ENCODE results near the gene PARN. TPM values are rescaled to one million over a fixed set of nuclear protein-coding genes. Genes with fewer than 3 reads are reported as not detected.

Gene PARN
- total RNA-seq, 1 experiment from 2014 or later, result 30.7 TPM

DNA sequence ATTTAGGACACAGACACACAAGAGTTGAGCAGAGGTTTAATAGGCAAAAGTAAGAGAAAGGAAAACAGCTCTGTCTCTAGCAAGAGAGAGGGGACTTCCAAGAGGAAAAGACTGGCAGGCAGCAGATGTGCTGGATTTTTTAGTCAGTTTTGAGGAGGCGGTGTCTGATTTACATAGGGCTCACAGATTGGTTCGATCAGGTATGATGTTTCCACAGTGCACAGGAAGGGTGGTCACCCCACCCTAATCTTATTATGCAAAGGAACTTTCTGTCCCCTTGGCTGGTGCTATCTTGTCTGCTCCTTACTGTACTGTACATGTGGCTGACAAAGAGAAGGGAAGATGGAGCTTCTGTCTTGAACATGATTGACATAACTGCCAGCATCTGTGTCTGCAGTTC lies 28.0 kb upstream of the PARN start:
- Mint-ChIP-seq H3K4me3 (ENCODE audit: unreplicated experiment) (no peak overlapping the region), H3K36me3 (ENCODE audit: insufficient read depth, unreplicated experiment) (peaks cover 48% of the 10 kb centered on the region), H3K9me3 (ENCODE audit: unreplicated experiment) (no peaks in the 10 kb centered on the region), H3K27me3 (ENCODE audit: insufficient read depth, unreplicated experiment) (no peaks in the 10 kb centered on the region), H3K4me1 (ENCODE audit: low read depth, unreplicated experiment) (no peaks in the 10 kb centered on the region), H3K27ac (ENCODE audit: unreplicated experiment) (no peak overlapping the region)
- TF ChIP-seq, protein P1, sequence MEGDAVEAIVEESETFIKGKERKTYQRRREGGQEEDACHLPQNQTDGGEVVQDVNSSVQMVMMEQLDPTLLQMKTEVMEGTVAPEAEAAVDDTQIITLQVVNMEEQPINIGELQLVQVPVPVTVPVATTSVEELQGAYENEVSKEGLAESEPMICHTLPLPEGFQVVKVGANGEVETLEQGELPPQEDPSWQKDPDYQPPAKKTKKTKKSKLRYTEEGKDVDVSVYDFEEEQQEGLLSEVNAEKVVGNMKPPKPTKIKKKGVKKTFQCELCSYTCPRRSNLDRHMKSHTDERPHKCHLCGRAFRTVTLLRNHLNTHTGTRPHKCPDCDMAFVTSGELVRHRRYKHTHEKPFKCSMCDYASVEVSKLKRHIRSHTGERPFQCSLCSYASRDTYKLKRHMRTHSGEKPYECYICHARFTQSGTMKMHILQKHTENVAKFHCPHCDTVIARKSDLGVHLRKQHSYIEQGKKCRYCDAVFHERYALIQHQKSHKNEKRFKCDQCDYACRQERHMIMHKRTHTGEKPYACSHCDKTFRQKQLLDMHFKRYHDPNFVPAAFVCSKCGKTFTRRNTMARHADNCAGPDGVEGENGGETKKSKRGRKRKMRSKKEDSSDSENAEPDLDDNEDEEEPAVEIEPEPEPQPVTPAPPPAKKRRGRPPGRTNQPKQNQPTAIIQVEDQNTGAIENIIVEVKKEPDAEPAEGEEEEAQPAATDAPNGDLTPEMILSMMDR (IDR thresholded peaks at IDR 0.05; ENCODE audit: insufficient read depth in 1 of 2, low read depth in 1 of 2, low read length in 1 of 2, severe bottlenecking in 1 of 2, unreplicated experiment in 1 of 2), result no peak
- no peaks in the 10 kb centered on the region for H3K9me3 ChIP-seq
- POLR2A ChIA-PET, result no interaction called here
- DNase-seq, result peak in 1 of 2 experiments; percentile 7
- H3K4me1 ChIP-seq, result peaks cover 13% of the 10 kb centered on the region
- BruUV-seq (replicated peaks), result no TSS peak
- no peaks in the 10 kb centered on the region for H3K27me3 ChIP-seq (replicated peaks; ENCODE audit: control insufficient read depth, insufficient read depth, low read length)
- H3K4me3 ChIP-seq (ENCODE audit: low read depth, low read length), result no peak overlapping the region
- intact Hi-C loops (cut with micrococcal nuclease; ENCODE audit: unreplicated experiment), result no loop called here
- CTCF ChIA-PET, result no interaction called here
- H3K36me3 ChIP-seq (ENCODE audit: control insufficient read depth, insufficient read depth, low read length), result no peaks in the 10 kb centered on the region

DNA sequence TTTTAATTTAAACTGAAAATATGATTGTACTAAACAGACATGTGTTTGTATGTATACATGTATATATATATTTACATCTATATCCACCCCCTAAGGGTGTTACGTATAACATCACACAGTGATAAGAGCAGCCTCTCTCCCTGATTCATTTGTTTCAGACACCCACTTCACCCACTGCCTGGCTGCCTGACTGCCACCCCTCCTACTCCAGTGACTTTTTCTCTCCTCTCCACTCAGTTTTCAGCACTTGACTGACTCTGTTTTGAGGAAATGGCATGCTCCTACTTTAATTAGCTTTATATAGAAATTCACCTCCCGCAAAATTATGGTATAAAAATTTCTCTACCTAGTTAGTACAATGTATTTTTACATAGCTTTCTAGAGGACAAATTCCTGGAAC lies 22.7 kb upstream of the PARN start:
- BruUV-seq (replicated peaks), result no TSS peak
- Histone ChIP-seq H3K4me3 (ENCODE audit: low read depth, low read length) (no peak overlapping the region), H3K9me3 (no peaks in the 10 kb centered on the region), H3K27me3 (replicated peaks; ENCODE audit: control insufficient read depth, insufficient read depth, low read length) (no peaks in the 10 kb centered on the region), H3K4me1 (peaks cover 13% of the 10 kb centered on the region), H3K36me3 (ENCODE audit: control insufficient read depth, insufficient read depth, low read length) (no peaks in the 10 kb centered on the region; the same call in 1 of the 2 replicates)
- H3K9me3 Mint-ChIP-seq (ENCODE audit: unreplicated experiment), result no peaks in the 10 kb centered on the region
- H3K4me1 Mint-ChIP-seq (ENCODE audit: low read depth, unreplicated experiment), result no peaks in the 10 kb centered on the region
- DNase-seq, result no peak
- H3K4me3 Mint-ChIP-seq (ENCODE audit: unreplicated experiment), result no peak overlapping the region
- peaks cover 60% of the 10 kb centered on the region for H3K36me3 Mint-ChIP-seq (ENCODE audit: insufficient read depth, unreplicated experiment)
- no peak overlapping the region for H3K27ac Mint-ChIP-seq (ENCODE audit: unreplicated experiment)
- ChIA-PET POLR2A (no interaction called here), CTCF (no interaction called here)
- no peaks in the 10 kb centered on the region for H3K27me3 Mint-ChIP-seq (ENCODE audit: insufficient read depth, unreplicated experiment)
- TF ChIP-seq, protein P1 (IDR thresholded peaks at IDR 0.05; ENCODE audit: insufficient read depth in 1 of 2, low read depth in 1 of 2, low read length in 1 of 2, severe bottlenecking in 1 of 2, unreplicated experiment in 1 of 2), result no peak
- intact Hi-C loops (cut with micrococcal nuclease; ENCODE audit: unreplicated experiment), result no loop called here

DNA sequence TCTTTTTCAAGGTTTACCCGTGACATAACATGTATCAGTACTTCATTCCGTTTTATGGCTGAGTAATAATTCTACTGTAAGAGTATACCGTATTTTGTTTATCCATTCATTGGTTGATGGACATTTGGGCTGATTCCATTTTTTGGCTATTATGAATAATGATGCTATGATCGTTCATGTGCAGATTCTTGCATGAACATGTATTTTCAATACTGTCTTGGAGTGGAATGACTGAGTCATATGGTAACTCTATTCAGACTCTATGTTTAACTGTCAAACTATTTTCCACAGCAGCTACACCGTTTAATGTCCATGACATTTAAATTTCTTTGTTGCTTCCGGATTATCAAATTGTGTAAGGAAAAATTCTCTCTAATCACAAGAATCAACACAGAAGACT lies 20.6 kb upstream of the PARN start:
- H3K4me1 Mint-ChIP-seq (ENCODE audit: low read depth, unreplicated experiment), result no peaks in the 10 kb centered on the region
- DNase-seq, result no peak
- peaks cover 67% of the 10 kb centered on the region for H3K36me3 Mint-ChIP-seq (ENCODE audit: insufficient read depth, unreplicated experiment)
- CTCF ChIA-PET, result no interaction called here
- no peaks in the 10 kb centered on the region for H3K9me3 ChIP-seq
- H3K4me3 Mint-ChIP-seq (ENCODE audit: unreplicated experiment), result no peak overlapping the region
- no peaks in the 10 kb centered on the region for H3K27me3 ChIP-seq (replicated peaks; ENCODE audit: control insufficient read depth, insufficient read depth, low read length)
- no peaks in the 10 kb centered on the region for H3K27me3 Mint-ChIP-seq (ENCODE audit: insufficient read depth, unreplicated experiment)
- H3K9me3 Mint-ChIP-seq (ENCODE audit: unreplicated experiment), result no peaks in the 10 kb centered on the region
- peaks cover 2% of the 10 kb centered on the region; the same call in 1 of the 2 replicates for H3K4me1 ChIP-seq
- H3K36me3 ChIP-seq (ENCODE audit: control insufficient read depth, insufficient read depth, low read length), result no peaks in the 10 kb centered on the region; the same call in 1 of the 2 replicates
- POLR2A ChIA-PET, result no interaction called here
- no peak overlapping the region for H3K27ac Mint-ChIP-seq (ENCODE audit: unreplicated experiment)
- intact Hi-C loops (cut with micrococcal nuclease; ENCODE audit: unreplicated experiment), result no loop called here
- TF ChIP-seq, protein P1 (IDR thresholded peaks at IDR 0.05; ENCODE audit: insufficient read depth in 1 of 2, low read depth in 1 of 2, low read length in 1 of 2, severe bottlenecking in 1 of 2, unreplicated experiment in 1 of 2), result no peak
- BruUV-seq (replicated peaks), result no TSS peak
- H3K4me3 ChIP-seq (ENCODE audit: low read depth, low read length), result no peak overlapping the region

All from Caco-2 (cell line).